HUES6 (cell line): ENCODE data around the gene TEX12.
"Not testable (repeated sequence)": the region's sequence is repeated elsewhere in the genome, so short reads cannot be mapped to it uniquely, and the experiment has no call there.

ENCODE experiments used
- H3K27ac ChIP-seq: 2 replicates; pipeline ENCODE4 v1.7.0; 2013; ENCODE audit warnings: low read depth, mild to moderate bottlenecking, low read length, inconsistent platforms
- H3K27me3 ChIP-seq: 2 replicates; pipeline ENCODE4 v1.6.1; 2013; ENCODE audit warnings: low read length; ENCODE audit not compliant: control insufficient read depth, insufficient read depth
- H3K36me3 ChIP-seq: 2 replicates; pipeline ENCODE4 v1.6.1; 2013; ENCODE audit warnings: low read length; ENCODE audit not compliant: control insufficient read depth, insufficient read depth
- H3K4me1 ChIP-seq: 2 replicates; pipeline ENCODE4 v1.6.1; 2013; ENCODE audit warnings: low read length; ENCODE audit not compliant: control insufficient read depth, insufficient read depth
- H3K4me3 ChIP-seq: 2 replicates; pipeline ENCODE4 v1.5.1; 2013; ENCODE audit warnings: low read depth, low read length
- H3K9ac ChIP-seq: one replicate; pipeline ENCODE4 v1.6.1; 2013; ENCODE audit warnings: mild to moderate bottlenecking, low read length
- H3K9me3 ChIP-seq: 2 replicates; pipeline ENCODE4 v1.6.1; 2013; ENCODE audit warnings: low read depth, low read length; ENCODE audit not compliant: control insufficient read depth, insufficient read depth

TEX12 gene

DNA sequence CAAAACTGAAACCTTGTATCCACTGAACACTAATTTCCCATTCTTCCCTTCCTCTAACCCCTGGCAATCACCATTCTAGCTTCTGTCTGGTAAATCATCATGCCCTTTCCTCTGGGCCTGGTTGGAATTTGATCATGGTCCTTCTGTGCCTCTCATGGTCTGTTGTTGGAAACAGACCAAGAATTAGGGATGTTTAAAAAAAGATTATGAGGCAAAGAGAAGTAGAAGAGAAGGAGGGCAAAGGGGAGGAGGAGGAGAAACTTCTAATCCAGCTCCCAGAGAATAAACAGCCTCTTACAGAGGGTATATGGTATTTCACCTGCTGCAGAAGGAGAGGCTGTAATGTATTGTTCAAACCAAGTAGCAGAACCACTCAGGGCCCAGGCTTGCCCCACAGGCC lies 18.7 kb downstream of the TEX12 start:
- Histone ChIP-seq H3K27me3 (no peaks in the 10 kb centered on the region), H3K4me3 (no peak overlapping the region), H3K9me3 (no peaks in the 10 kb centered on the region), H3K9ac (no peak overlapping the region), H3K4me1 (no peaks in the 10 kb centered on the region), H3K36me3 (no peaks in the 10 kb centered on the region), H3K27ac (no peak overlapping the region)

DNA sequence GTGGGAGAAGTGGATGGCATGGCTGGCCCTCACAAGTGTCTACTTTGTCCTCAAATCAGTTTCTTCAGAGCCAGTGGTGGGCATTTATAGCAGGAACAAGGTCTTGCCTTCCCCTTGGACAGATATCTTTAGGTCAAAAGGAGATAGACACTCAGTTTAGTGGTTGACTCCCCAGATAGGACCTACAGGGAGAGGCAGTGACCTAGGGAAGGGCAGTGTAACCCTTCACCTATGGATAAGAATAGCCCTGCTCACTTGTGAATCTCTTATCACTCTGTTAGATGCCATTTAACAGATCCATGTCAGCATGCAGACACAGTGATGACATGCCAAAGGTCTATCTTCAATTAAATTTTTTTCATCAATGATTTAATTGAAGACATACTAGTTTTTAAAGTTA lies 19.1 kb downstream of the TEX12 start:
- no peak overlapping the region for H3K4me3 ChIP-seq
- no peaks in the 10 kb centered on the region for H3K9me3 ChIP-seq
- no peak overlapping the region for H3K9ac ChIP-seq
- H3K27ac ChIP-seq, result no peak overlapping the region
- no peaks in the 10 kb centered on the region for H3K4me1 ChIP-seq
- no peaks in the 10 kb centered on the region for H3K27me3 ChIP-seq
- no peaks in the 10 kb centered on the region for H3K36me3 ChIP-seq

DNA sequence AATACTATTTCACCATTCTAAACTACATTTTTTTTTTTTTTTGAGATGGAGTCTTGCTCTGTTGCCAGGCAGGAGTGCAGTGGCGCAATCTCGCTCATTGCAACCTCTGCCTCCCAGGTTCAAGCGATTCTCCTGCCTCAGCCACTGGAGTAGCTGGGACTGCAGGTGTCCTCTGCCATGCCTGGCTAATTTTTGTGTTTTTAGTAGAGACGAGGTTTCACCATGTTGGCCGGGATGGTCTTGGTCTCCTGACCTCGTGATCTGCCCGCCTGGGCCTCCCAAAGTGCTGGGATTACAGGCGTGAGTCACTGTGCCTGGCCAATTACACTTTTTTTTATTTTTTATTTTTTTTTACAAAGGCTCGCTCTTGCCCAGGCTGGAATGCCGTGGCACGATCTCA lies 27.9 kb downstream of the TEX12 start:
- not testable (repeated sequence) for H3K36me3 ChIP-seq, H3K9me3 ChIP-seq, H3K27ac ChIP-seq, H3K9ac ChIP-seq, H3K4me1 ChIP-seq, H3K4me3 ChIP-seq, H3K27me3 ChIP-seq

DNA sequence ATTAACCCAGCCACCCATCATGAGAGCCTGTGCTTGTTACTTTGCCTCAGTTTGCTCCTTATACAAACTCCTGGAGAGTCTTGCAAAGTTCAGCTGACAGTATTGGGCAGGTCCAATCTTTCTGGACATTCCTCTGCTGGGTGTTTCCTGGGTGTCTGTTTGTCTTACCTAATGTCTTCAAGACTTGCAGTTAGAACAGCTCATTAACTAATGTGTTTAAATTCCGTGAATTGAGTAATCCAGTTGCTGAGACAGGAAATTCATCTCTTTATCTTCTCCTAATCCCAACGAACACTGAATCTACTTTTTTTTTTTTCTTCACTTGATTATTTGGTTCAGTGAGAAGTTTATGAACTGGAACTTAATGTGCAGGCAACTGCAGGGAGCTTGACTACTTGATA lies 28.8 kb downstream of the TEX12 start:
- Histone ChIP-seq H3K36me3 (no peaks in the 10 kb centered on the region), H3K9ac (no peak overlapping the region), H3K27ac (no peak overlapping the region), H3K27me3 (no peaks in the 10 kb centered on the region), H3K9me3 (no peaks in the 10 kb centered on the region), H3K4me1 (no peaks in the 10 kb centered on the region), H3K4me3 (no peak overlapping the region)

DNA sequence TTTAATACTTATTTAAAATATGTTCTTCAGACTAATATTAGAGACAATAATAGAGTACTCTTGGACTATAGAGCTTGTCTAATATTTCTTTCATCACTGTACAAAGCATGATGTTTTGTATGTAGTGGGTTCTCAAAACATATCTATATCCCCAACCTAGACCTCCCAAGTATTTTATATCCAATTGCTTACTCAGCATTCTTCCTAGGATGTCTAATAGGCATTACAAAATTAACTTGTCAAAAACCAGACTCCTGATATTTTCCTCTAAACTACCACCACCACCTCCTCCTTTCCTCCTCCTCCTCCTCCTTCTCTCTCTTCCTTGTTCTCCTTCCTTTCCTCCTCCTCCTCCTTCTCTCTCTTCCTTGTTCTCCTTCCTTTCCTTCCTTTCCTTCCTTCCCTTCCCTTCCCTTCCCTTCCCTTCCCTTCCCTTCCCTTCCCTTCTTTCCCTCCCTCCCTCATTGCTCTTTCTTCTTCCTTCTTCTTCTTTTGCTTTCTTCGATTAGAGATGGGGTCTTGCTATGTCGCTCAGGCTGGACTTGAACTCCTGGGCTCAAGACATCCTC lies 29.4 kb downstream of the TEX12 start:
- Histone ChIP-seq H3K27ac (no peak overlapping the region), H3K4me1 (no peaks in the 10 kb centered on the region), H3K27me3 (no peaks in the 10 kb centered on the region), H3K4me3 (no peak overlapping the region), H3K9me3 (no peaks in the 10 kb centered on the region), H3K36me3 (no peaks in the 10 kb centered on the region), H3K9ac (no peak overlapping the region)

DNA sequence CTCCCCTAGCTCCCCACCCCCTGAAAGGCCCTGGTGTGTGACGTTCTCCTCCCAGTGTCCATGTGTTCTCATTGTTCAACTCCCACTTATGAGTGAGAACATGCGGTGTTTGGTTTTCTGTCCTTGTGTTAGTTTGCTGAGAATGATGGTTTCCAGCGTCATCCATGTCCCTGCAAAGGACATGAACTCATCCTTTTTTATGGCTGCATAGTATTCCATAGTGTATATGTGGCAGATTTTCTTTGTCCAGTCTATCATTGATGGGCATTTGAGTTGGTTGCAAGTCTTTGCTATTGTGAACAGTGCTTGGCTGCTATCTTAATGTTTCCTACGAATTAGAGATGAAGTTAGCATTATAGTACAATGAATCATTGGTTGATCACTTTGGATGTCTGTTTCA lies 31.9 kb downstream of the TEX12 start:
- not testable (repeated sequence) for H3K27me3 ChIP-seq, H3K36me3 ChIP-seq, H3K27ac ChIP-seq, H3K4me3 ChIP-seq, H3K9ac ChIP-seq, H3K4me1 ChIP-seq, H3K9me3 ChIP-seq

DNA sequence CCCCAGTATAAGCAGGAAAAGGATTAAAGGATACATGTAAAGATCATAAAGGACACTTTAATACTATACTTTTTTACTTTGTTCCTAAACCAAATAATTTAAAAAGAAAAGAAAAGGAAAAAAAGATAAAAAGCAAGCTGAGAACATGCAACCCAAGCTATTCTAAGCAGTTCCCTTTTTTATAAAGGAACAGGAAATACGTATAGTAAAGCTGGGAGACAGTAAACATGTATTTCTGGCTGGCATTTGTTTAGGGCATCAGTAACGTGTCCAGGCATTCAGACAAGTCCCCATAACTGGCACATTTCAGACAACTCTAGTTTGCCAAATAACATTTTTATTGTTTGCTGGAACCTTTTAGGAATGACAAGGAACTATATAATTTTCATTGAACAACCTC lies 33.1 kb downstream of the TEX12 start:
- Histone ChIP-seq H3K36me3 (no peaks in the 10 kb centered on the region), H3K9me3 (no peaks in the 10 kb centered on the region), H3K9ac (no peak overlapping the region), H3K27me3 (no peaks in the 10 kb centered on the region), H3K4me1 (no peaks in the 10 kb centered on the region), H3K4me3 (no peak overlapping the region), H3K27ac (no peak overlapping the region)

DNA sequence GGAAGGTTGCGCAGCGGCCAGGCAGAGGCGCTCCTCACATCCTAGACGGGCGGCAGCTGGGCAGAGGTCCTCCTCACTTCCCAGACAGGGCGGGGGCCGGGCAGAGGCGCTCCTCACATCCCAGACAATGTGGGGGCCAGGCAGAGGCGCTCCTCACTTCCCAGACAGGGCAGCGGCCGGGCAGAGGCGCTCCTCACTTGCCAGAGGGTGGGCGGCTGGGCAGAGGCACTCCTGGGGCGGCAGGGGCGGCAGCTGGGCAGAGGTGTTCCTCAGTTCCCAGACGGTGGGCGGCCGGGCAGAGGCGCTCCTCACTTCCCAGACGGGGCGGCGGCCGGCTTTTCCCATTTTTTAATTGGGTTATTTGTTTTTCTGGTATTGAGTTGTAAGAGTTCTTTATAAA lies 38.9 kb downstream of the TEX12 start:
- no peaks in the 10 kb centered on the region for H3K4me1 ChIP-seq
- no peak overlapping the region for H3K9ac ChIP-seq
- no peaks in the 10 kb centered on the region for H3K27me3 ChIP-seq
- H3K9me3 ChIP-seq, result no peaks in the 10 kb centered on the region
- H3K36me3 ChIP-seq, result no peaks in the 10 kb centered on the region
- no peak overlapping the region for H3K4me3 ChIP-seq
- H3K27ac ChIP-seq, result no peak overlapping the region

DNA sequence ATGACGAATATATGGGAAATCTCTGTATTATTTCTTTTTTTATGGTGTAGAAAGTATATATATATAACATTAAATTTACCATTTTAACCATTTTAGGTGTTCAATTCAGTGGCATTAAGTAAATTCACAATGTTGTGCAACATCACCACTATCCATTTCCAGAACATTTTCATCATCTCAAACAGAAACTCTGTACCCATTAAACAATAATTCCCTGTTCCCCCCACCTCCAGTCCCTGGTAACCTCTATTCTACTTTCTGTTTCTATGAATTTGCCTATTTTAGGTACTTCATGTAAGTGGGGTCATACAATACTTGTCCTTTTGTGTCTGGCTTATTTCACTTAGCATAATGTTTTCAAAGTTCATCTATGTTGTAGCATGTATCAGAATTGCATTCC lies 43.7 kb downstream of the TEX12 start:
- no peak overlapping the region for H3K9ac ChIP-seq
- H3K9me3 ChIP-seq, result no peaks in the 10 kb centered on the region
- H3K27me3 ChIP-seq, result no peaks in the 10 kb centered on the region
- no peak overlapping the region for H3K27ac ChIP-seq
- H3K36me3 ChIP-seq, result no peaks in the 10 kb centered on the region
- no peaks in the 10 kb centered on the region for H3K4me1 ChIP-seq
- no peak overlapping the region for H3K4me3 ChIP-seq

DNA sequence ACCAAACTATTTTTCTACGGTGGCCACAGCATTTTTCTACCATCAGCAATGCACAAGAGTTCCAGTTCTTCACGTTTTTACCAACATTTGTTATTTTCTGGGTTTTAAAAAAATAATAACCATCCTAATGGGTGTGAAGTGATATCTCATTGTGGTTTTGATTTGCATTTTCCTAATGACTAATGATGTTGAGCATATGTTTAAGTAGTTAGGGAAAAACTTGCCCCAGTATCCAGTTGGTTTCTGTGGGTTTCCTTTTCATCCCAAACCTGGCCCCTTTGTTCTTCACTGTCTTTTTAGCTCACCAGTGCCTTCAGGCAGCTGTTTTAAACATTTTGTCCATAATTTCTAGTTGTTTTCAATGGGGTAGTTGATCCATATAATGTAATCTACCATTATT lies 44.4 kb downstream of the TEX12 start:
- H3K27me3 ChIP-seq, result no peaks in the 10 kb centered on the region
- H3K27ac ChIP-seq, result no peak overlapping the region
- no peak overlapping the region for H3K4me3 ChIP-seq
- H3K36me3 ChIP-seq, result no peaks in the 10 kb centered on the region
- H3K4me1 ChIP-seq, result no peaks in the 10 kb centered on the region
- no peak overlapping the region for H3K9ac ChIP-seq
- no peaks in the 10 kb centered on the region for H3K9me3 ChIP-seq

DNA sequence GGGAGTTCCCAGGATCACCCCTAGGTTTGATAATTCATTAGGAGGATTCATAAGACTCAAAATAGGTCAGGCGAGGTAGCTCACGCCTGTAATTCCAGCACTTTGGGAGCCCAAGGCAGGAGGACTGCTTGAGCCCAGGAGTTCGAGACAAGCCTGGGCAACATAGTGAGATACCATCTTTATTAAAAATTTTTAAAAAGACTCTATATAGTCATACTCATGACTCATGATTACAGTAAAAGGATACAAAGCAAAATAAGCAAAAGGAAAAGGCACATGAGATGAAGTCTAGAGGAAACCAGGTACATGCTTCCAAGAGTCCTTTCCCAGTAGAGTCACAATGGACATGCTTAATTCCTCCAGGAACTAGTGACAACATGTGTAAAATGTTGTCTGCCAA lies 45.1 kb downstream of the TEX12 start:
- H3K9ac ChIP-seq, result no peak overlapping the region
- no peaks in the 10 kb centered on the region for H3K9me3 ChIP-seq
- H3K36me3 ChIP-seq, result no peaks in the 10 kb centered on the region
- no peak overlapping the region for H3K27ac ChIP-seq
- H3K4me1 ChIP-seq, result no peaks in the 10 kb centered on the region
- H3K4me3 ChIP-seq, result no peak overlapping the region
- no peaks in the 10 kb centered on the region for H3K27me3 ChIP-seq

DNA sequence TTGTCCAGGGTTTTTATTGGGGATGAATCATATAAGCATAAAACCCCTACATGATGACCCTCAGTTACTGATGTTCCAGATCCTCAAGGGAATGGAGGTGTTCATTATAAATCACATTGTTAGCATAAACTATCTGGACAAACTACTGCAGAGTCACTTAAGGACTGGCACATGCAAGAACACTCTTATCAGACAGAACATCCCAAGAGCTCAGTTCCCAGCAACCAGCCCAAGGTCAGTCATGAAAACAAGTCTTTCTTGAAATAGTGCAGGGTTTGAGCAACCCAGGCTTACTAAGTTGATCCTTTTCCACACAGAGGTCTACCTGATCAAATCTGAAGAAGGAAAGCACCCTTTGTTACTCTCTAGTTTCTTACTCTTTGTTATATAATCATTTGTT lies 45.5 kb downstream of the TEX12 start:
- no peaks in the 10 kb centered on the region for H3K36me3 ChIP-seq
- H3K27me3 ChIP-seq, result no peaks in the 10 kb centered on the region
- H3K9ac ChIP-seq, result no peak overlapping the region
- H3K4me3 ChIP-seq, result no peak overlapping the region
- H3K27ac ChIP-seq, result no peak overlapping the region
- no peaks in the 10 kb centered on the region for H3K4me1 ChIP-seq
- H3K9me3 ChIP-seq, result no peaks in the 10 kb centered on the region
